ENCODE measurements around the gene ELF4. TPM values are rescaled to one million over a fixed set of nuclear protein-coding genes. Genes with fewer than 3 reads are reported as not detected.

The ELF4 gene
- total and polyA plus RNA-seq, 7 donors, result 0.55 to 2.9 (median 1.5) TPM

DNA sequence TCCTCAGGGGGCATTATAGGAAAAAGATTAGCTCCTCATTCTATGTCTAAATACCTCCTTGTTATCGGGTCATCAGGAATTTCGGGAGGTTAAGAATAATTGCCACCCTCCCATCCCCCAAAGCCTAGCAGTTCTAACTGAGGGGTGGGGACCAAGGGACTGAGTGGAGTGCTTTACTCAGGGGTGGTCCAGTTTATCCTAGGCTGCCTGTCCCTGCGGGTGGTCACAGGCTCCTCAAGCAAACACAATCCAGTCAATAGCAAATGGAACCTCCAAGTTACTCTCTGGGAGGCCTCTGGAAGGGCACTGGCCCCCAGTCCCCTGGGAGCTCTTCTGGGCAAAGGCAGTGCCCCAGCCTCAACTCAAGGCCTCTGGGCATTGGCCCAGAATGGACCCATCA, 6.7 kb downstream of the ELF4 start:
- Histone ChIP-seq H3K27me3 (ENCODE audit: insufficient read depth in 3 of 3, low read length in 2 of 3) (peaks cover 0 to 13% (median 1%) of the 10 kb centered on the region in 3 donors), H3K4me1 (no peaks in the 10 kb centered on the region), H3K9me3 (no peaks in the 10 kb centered on the region), H3K27ac (no peak overlapping the region), H3K36me3 (ENCODE audit: insufficient read depth in 1 of 2, low read depth in 1 of 2) (no peaks in the 10 kb centered on the region), H3K4me3 (no peak overlapping the region)
- intact Hi-C loops (cut with DNase I), result no loop called here
- ATAC-seq (no peak), DNase-seq (peak in 1 of 2 donors; percentile 35)
- WGBS, 3 donors, result 53 to 68% (median 64%) methylated on average over 3 of the region's 3 CpGs
- TF ChIP-seq, protein P1, sequence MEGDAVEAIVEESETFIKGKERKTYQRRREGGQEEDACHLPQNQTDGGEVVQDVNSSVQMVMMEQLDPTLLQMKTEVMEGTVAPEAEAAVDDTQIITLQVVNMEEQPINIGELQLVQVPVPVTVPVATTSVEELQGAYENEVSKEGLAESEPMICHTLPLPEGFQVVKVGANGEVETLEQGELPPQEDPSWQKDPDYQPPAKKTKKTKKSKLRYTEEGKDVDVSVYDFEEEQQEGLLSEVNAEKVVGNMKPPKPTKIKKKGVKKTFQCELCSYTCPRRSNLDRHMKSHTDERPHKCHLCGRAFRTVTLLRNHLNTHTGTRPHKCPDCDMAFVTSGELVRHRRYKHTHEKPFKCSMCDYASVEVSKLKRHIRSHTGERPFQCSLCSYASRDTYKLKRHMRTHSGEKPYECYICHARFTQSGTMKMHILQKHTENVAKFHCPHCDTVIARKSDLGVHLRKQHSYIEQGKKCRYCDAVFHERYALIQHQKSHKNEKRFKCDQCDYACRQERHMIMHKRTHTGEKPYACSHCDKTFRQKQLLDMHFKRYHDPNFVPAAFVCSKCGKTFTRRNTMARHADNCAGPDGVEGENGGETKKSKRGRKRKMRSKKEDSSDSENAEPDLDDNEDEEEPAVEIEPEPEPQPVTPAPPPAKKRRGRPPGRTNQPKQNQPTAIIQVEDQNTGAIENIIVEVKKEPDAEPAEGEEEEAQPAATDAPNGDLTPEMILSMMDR (IDR thresholded peaks at IDR 0.05), result no peak

DNA sequence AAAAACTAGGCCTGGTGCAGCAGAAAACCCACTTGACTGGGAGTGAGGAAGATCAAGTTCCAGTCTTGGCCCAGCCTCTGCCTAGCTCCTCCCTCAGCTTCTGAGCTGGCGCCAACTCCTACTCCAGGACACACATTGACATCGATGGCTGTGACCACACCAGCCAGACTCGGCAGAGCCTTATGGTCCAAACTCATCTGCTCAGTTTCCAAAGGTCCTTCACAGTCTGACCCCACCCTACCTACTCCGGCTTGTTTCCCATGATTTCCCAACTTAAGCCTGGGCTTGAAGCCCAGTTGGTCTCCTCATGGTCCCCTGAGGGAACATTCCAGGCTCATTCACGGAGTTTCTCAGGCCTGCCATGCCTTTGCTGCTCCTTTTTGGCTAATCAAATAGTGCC, 10.1 kb downstream of the ELF4 start:
- Histone ChIP-seq H3K27ac (no peak overlapping the region), H3K27me3 (ENCODE audit: insufficient read depth in 3 of 3, low read length in 2 of 3) (peaks cover 0 to 6% (median 0%) of the 10 kb centered on the region in 3 donors), H3K4me1 (no peaks in the 10 kb centered on the region), H3K9me3 (no peaks in the 10 kb centered on the region), H3K36me3 (ENCODE audit: insufficient read depth in 1 of 2, low read depth in 1 of 2) (no peaks in the 10 kb centered on the region), H3K4me3 (no peak overlapping the region)
- peak; percentile 42 to 78 (median 72) for ATAC-seq
- TF ChIP-seq, protein P1 (IDR thresholded peaks at IDR 0.05), result no peak
- intact Hi-C loops (cut with DNase I), result no loop called here
- peak; percentile 79 to 85 for DNase-seq
- WGBS, 3 donors, result 17 to 38% (median 26%) methylated on average over 5 of the region's 5 CpGs

DNA sequence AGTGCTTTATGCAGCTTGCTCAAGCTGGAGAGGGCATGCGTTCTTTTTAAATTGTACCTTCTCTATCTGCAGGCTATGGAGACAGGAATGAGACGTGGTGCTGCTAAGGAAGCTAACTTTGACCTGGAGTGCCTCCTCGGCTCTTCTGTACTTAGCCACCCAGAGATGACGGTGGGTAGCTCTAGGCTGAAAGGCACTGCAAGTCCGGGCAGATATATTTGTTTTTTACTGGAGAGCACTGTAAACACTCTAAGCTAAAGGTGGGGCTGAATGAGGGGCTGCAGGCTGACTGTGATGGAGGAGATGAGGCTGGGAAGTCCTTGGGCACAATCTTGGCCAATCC, 12.1 kb downstream of the ELF4 start:
- intact Hi-C loops (cut with DNase I), result loop anchor here in 1 of 2 donors (5.0 kb wide), 1 partner anchor 74 kb away; the partner anchor contains the start of gene RAB33A
- Histone ChIP-seq H3K27ac (no peak overlapping the region), H3K9me3 (no peaks in the 10 kb centered on the region), H3K27me3 (ENCODE audit: insufficient read depth in 3 of 3, low read length in 2 of 3) (peaks cover 0 to 3% (median 0%) of the 10 kb centered on the region in 3 donors), H3K36me3 (ENCODE audit: insufficient read depth in 1 of 2, low read depth in 1 of 2) (no peaks in the 10 kb centered on the region), H3K4me1 (no peaks in the 10 kb centered on the region), H3K4me3 (no peak overlapping the region)
- DNase-seq (no peak), ATAC-seq (no peak)
- 59 to 80% (median 68%) methylated on average over 5 of the region's 5 CpGs for WGBS, 3 donors
- TF ChIP-seq, protein P1 (IDR thresholded peaks at IDR 0.05), result no peak

DNA sequence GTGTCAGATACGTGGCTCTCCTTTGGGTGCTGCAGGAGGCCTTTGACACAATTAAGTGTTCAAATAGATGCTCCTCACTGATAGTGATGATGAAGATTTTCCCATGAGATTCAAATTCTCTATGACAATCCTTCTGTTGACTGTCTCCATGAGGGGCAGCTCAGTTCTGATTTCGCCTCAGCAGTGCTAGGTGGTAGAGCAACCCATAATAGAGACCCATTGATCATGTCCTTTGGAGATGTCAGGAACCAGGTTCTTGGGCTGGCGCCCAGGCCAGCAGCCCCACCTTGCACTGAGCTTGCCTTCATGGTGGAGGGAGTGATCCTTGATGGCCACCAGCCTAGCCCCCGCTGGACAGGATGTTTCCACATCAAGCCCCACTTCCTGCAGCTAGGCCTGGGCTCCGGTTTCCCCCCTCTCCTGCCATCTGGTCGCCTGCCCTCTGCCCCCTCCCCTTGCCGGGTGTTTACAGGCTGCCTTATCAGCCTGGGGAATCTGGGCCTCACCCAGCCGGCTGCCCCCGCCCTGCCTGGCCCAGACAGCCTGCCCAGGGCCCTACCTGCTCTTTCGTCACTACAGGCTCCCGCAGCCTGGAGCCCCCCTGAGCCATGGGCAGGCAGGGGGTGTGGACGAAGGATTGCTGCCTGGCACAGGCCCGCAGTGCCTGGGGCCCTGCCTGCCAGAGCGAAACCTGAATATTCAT, 12.6 kb downstream of the ELF4 start:
- Histone ChIP-seq H3K27me3 (ENCODE audit: insufficient read depth in 3 of 3, low read length in 2 of 3) (peaks cover 0 to 3% (median 0%) of the 10 kb centered on the region in 3 donors), H3K27ac (no peak overlapping the region), H3K4me1 (no peaks in the 10 kb centered on the region), H3K36me3 (ENCODE audit: insufficient read depth in 1 of 2, low read depth in 1 of 2) (no peaks in the 10 kb centered on the region), H3K9me3 (no peaks in the 10 kb centered on the region), H3K4me3 (no peak overlapping the region)
- no peak for ATAC-seq
- TF ChIP-seq, protein P1 (IDR thresholded peaks at IDR 0.05), result no peak
- intact Hi-C loops (cut with DNase I), result loop anchor here in 1 of 2 donors (5.0 kb wide), 1 partner anchor 75 kb away; the partner anchor contains the start of gene RAB33A
- 64 to 66% (median 65%) methylated on average over 7 to 14 of the region's 14 CpGs for WGBS, 3 donors
- DNase-seq, result peak in 1 of 2 donors; percentile 38

All from psoas muscle (tissue), 8 donors.